Effector memory CD4-positive, alpha-beta T cell (primary cell): ENCODE measurements around the gene FBN3.

Source experiments
- DNase-seq, 3 donors: peaks; one replicate each; pipeline ENCODE4 v3.0.0-alpha.2; 2020
- H3K27ac ChIP-seq: 2 replicates; pipeline ENCODE4 v1.7.0; 2013; ENCODE audit warnings: mild to moderate bottlenecking, low read length, moderate library complexity; ENCODE audit not compliant: insufficient read depth, poor library complexity, severe bottlenecking
- H3K27me3 ChIP-seq: replicated peaks from 2 replicates; pipeline ENCODE4 v1.7.0; 2013; ENCODE audit warnings: mild to moderate bottlenecking, low read length; ENCODE audit not compliant: insufficient read depth, control insufficient read depth, poor library complexity, severe bottlenecking
- H3K36me3 ChIP-seq: 2 replicates; pipeline ENCODE4 v1.7.0; 2013; ENCODE audit warnings: mild to moderate bottlenecking, low read length, moderate library complexity; ENCODE audit not compliant: control insufficient read depth, insufficient read depth
- H3K4me1 ChIP-seq: 2 replicates; pipeline ENCODE4 v1.7.0; 2013; ENCODE audit warnings: low read length, mild to moderate bottlenecking; ENCODE audit not compliant: control insufficient read depth, insufficient read depth, poor library complexity, severe bottlenecking
- H3K4me3 ChIP-seq: 2 replicates; pipeline ENCODE4 v1.7.0; 2013; ENCODE audit warnings: low read length, low read depth, mild to moderate bottlenecking; ENCODE audit not compliant: insufficient read depth, poor library complexity, severe bottlenecking
- H3K9me3 ChIP-seq: 2 replicates; pipeline ENCODE4 v1.7.0; 2013; ENCODE audit warnings: mild to moderate bottlenecking, low read length, moderate library complexity; ENCODE audit not compliant: control insufficient read depth

The FBN3 gene

GRCh38 chr19:8064911-8065874, 84.2 kb downstream of the FBN3 start:
- no peaks in the 10 kb centered on the region for H3K4me1 ChIP-seq
- no peak overlapping the region for H3K4me3 ChIP-seq
- peaks cover 11% of the 10 kb centered on the region for H3K9me3 ChIP-seq
- no peaks in the 10 kb centered on the region for H3K27me3 ChIP-seq
- no peaks in the 10 kb centered on the region for H3K36me3 ChIP-seq
- no peak overlapping the region for H3K27ac ChIP-seq
- DNase-seq, result no peak

GRCh38 chr19:8057545-8058270, 91.7 kb downstream of the FBN3 start:
- Histone ChIP-seq H3K27ac (no peak overlapping the region), H3K4me1 (no peaks in the 10 kb centered on the region), H3K9me3 (no peaks in the 10 kb centered on the region), H3K27me3 (no peaks in the 10 kb centered on the region), H3K4me3 (no peak overlapping the region), H3K36me3 (no peaks in the 10 kb centered on the region)
- no peak for DNase-seq

- no peaks in the 10 kb centered on the region for H3K36me3 ChIP-seq
- H3K27me3 ChIP-seq, result no peaks in the 10 kb centered on the region
- H3K4me1 ChIP-seq, result no peaks in the 10 kb centered on the region
- H3K27ac ChIP-seq, result no peak overlapping the region
- H3K9me3 ChIP-seq, result no peaks in the 10 kb centered on the region
- no peak for DNase-seq
- H3K4me3 ChIP-seq, result no peak overlapping the region
Observed at GRCh38 chr19:8056533-8056932, 92.9 kb downstream of the FBN3 start.

- no peaks in the 10 kb centered on the region for H3K36me3 ChIP-seq
- DNase-seq, result no peak
- no peaks in the 10 kb centered on the region for H3K27me3 ChIP-seq
- no peak overlapping the region for H3K4me3 ChIP-seq
- H3K4me1 ChIP-seq, result peaks cover 6% of the 10 kb centered on the region
- H3K9me3 ChIP-seq, result no peaks in the 10 kb centered on the region
- H3K27ac ChIP-seq, result no peak overlapping the region
Observed at GRCh38 chr19:8054169-8054568, 95.2 kb downstream of the FBN3 start.

GRCh38 chr19:8052464-8052859, 96.9 kb downstream of the FBN3 start, which contains the start of gene CCL25:
Gene CCL25, plus strand, starts transcription at chr19:8052760. Its CDS starts 290 bp downstream, at chr19:8053050.
- Histone ChIP-seq H3K9me3 (no peaks in the 10 kb centered on the region), H3K36me3 (no peaks in the 10 kb centered on the region), H3K27me3 (no peaks in the 10 kb centered on the region), H3K27ac (no peak within 1 kb of the TSS), H3K4me3 (no peak within 1 kb of the TSS), H3K4me1 (peaks cover 6% of the 10 kb centered on the region)
- no peak for DNase-seq

- Histone ChIP-seq H3K27me3 (no peaks in the 10 kb centered on the region), H3K36me3 (no peaks in the 10 kb centered on the region), H3K4me3 (peak overlapping the region; percentile 35), H3K27ac (no peak overlapping the region), H3K4me1 (peaks cover 6% of the 10 kb centered on the region), H3K9me3 (no peaks in the 10 kb centered on the region)
- peak; percentile 72 to 78 (median 77) for DNase-seq
Observed at GRCh38 chr19:8050274-8051096, 98.9 kb downstream of the FBN3 start.

GRCh38 chr19:8046569-8047165, 102.7 kb downstream of the FBN3 start:
- no peaks in the 10 kb centered on the region for H3K9me3 ChIP-seq
- H3K4me3 ChIP-seq, result no peak overlapping the region
- no peaks in the 10 kb centered on the region for H3K27me3 ChIP-seq
- no peak for DNase-seq
- no peaks in the 10 kb centered on the region for H3K36me3 ChIP-seq
- no peak overlapping the region for H3K27ac ChIP-seq
- H3K4me1 ChIP-seq, result peaks cover 6% of the 10 kb centered on the region

- H3K27ac ChIP-seq, result no peak overlapping the region
- DNase-seq, result no peak
- H3K36me3 ChIP-seq, result no peaks in the 10 kb centered on the region
- H3K4me3 ChIP-seq, result no peak overlapping the region
- H3K4me1 ChIP-seq, result peaks cover 6% of the 10 kb centered on the region
- H3K27me3 ChIP-seq, result no peaks in the 10 kb centered on the region
- no peaks in the 10 kb centered on the region for H3K9me3 ChIP-seq
Observed at GRCh38 chr19:8045872-8046568, 103.4 kb downstream of the FBN3 start.

GRCh38 chr19:8044018-8044417, 105.4 kb downstream of the FBN3 start:
- no peak for DNase-seq
- Histone ChIP-seq H3K4me3 (no peak overlapping the region), H3K27me3 (no peaks in the 10 kb centered on the region), H3K27ac (no peak overlapping the region), H3K9me3 (no peaks in the 10 kb centered on the region), H3K4me1 (no peaks in the 10 kb centered on the region), H3K36me3 (no peaks in the 10 kb centered on the region)
